SJCRH30 (cell line): ENCODE data around the gene AGAP1. TPM values are rescaled to one million over a fixed set of nuclear protein-coding genes. Genes with fewer than 3 reads are reported as not detected.
A peak's percentile ranks its signal among the peaks of the same experiment; 100 is the strongest.

Experiments used
- DNase-seq, 2 experiments: peaks; one replicate each; pipeline ENCODE4 v3.0.0-alpha.2; 2015 to 2020
- H3K27ac ChIP-seq: fragments of 250-450 bp; sonication (Bioruptor Pico); 2 replicates; pipeline ENCODE4 v1.5.1; 2020; ENCODE audit warnings: mild to moderate bottlenecking, moderate library complexity
- H3K27me3 ChIP-seq: fragments of 250-450 bp; sonication (Bioruptor Pico); 2 replicates; pipeline ENCODE4 v1.5.1; 2020; ENCODE audit warnings: mild to moderate bottlenecking, moderate library complexity
- H3K36me3 ChIP-seq: fragments of 250-450 bp; sonication (Bioruptor Pico); 2 replicates; pipeline ENCODE4 v1.5.1; 2020; ENCODE audit warnings: mild to moderate bottlenecking, moderate library complexity
- H3K4me1 ChIP-seq: fragments of 250-450 bp; sonication (Bioruptor Pico); 2 replicates; pipeline ENCODE4 v1.5.1; 2020; ENCODE audit warnings: mild to moderate bottlenecking, moderate library complexity
- H3K4me3 ChIP-seq: fragments of 250-450 bp; sonication (Bioruptor Pico); 2 replicates; pipeline ENCODE4 v1.5.1; 2020; ENCODE audit warnings: mild to moderate bottlenecking, moderate library complexity
- H3K9me3 ChIP-seq: fragments of 250-450 bp; sonication (Bioruptor Pico); replicated peaks from 2 replicates; pipeline ENCODE4 v1.5.1; 2020; ENCODE audit warnings: mild to moderate bottlenecking, moderate library complexity
- total RNA-seq: library from RNA; depleted of rRNA; stranded (reverse); fragments of >200 nt; shearing (Covaris generic); gene quantifications from 2 replicates; pipeline ENCODE4 v1.2.3, GENCODE V29; 2014

Gene AGAP1
- total RNA-seq, 1 experiment from 2014 or later: 27.8 TPM

DNA sequence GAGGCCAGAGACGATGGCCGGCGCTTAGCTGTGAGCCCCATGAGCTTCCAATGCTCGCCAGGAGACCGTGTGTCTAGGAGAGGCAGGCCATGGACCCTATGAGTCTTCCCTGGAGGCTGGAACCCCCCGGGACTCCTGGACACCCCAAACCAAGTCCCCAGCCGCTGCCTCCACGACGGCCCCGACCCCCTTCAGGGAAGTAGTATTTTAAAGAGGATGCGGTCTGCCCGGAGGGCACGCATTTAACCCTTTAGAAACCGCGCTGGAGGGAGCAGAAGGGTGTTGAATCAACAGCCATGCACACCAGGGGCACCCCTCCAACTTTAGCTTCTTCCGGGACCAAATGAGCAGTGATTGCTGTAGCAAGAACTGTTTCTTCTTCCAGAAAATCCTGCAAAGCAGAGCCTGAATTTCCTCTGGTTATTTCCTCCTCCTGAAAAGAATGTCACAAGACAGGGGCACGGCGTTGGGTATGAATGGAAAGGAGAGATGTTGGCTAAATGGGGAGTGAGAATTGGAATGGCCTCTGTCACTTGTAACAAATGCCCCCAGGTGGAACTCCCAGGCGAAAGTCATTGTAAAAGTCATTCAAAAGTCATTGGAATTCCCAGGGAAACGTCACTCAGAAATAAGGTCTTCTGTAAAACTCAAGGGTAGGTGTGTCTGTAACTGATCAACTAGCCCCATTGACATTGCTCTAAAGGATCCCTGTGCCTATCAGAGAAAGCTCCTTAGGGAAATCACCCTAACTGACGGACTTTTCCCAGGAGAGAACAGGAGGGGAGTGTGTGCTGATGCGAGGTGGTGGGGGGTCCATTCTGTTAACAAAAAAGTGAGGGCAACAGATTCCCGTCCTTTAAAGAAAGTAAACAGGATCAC, 680.1 kb downstream of the AGAP1 start:
- Histone ChIP-seq H3K4me3 (no peak overlapping the region), H3K4me1 (peaks cover 22% of the 10 kb centered on the region), H3K27ac (no peak overlapping the region), H3K27me3 (no peaks in the 10 kb centered on the region), H3K36me3 (no peaks in the 10 kb centered on the region; the same call in 1 of the 2 replicates), H3K9me3 (no peaks in the 10 kb centered on the region)
- no peak for DNase-seq

DNA sequence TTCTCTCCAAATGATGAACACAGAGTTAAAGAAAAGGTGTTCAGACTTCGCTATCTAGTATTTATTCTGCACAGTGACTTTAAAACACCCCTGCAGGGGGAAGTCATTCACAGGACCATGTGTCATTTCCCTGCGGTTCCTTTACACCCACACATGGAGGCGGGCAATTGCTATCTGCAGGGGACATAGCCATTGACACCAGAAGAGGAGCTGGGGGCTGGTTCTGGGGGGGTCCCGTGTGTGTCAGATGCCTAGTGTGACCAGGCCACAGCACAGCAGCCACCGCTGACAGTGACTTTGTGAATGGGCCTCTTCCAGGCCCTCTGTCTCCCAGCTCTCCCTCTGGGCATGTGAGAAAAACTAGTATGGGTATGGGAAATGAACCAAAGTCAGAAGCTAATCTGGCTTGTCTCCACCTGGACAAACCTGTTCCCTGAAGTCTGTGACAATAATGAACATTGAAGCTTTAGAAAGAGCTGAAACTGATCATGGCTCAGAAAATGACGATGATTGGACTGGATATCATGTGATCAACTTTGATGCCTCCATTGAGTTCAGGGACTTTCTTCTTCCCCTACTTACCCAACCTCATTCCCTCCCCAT, 681.8 kb downstream of the AGAP1 start:
- Histone ChIP-seq H3K27ac (no peak overlapping the region), H3K4me1 (peaks cover 18% of the 10 kb centered on the region), H3K36me3 (no peaks in the 10 kb centered on the region), H3K4me3 (no peak overlapping the region), H3K27me3 (no peaks in the 10 kb centered on the region), H3K9me3 (no peaks in the 10 kb centered on the region)
- DNase-seq: no peak

DNA sequence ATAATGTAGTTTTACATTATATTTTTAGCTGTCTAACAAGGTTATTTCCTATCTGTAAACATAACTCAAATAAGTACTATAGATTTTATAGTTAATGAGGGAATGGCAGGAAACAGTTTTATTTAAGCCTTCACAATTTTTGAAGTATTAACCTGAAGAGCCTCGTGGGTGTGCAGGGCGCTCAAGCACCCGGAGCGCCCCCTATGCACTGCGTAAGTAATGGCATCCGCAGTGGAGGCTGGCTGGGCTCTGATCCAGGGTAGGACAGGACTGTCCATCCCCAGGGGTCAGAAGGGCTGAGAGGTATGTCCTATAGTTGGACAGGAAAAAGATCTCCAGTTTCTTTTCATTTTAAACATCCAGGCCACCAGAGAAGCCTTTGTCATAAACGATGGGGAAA, 682.6 kb downstream of the AGAP1 start:
- H3K4me1 ChIP-seq: peaks cover 15% of the 10 kb centered on the region
- H3K27me3 ChIP-seq: no peaks in the 10 kb centered on the region
- DNase-seq: no peak
- no peak overlapping the region for H3K27ac ChIP-seq
- no peak overlapping the region for H3K4me3 ChIP-seq
- H3K36me3 ChIP-seq: no peaks in the 10 kb centered on the region
- no peaks in the 10 kb centered on the region for H3K9me3 ChIP-seq

DNA sequence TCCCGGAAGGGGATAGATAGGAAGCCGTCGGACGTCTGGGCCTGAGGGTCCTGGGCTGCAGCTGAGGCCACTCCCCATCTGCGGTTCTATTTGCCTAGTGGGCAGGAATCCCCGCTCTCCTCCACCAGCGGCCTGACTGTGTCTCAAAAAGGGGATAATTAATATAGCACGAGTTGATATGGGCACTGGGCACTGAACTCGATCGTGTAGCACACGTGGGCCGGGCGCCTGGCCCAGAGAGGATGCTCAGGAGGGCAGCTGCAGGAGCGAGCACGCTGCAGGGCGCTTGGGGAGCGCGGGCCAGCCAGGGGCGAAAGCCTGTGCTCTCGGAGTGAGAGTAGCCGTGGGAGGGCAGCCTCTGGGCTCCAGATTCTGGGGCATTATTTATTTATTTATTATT, 683.1 kb downstream of the AGAP1 start:
- Histone ChIP-seq H3K36me3 (0 out of 2 replicates have a peak, but pooled peaks cover 2% of the 10 kb centered on the region), H3K27ac (no peak overlapping the region), H3K4me3 (no peak overlapping the region), H3K9me3 (no peaks in the 10 kb centered on the region), H3K27me3 (no peaks in the 10 kb centered on the region), H3K4me1 (peaks cover 15% of the 10 kb centered on the region)
- no peak for DNase-seq

DNA sequence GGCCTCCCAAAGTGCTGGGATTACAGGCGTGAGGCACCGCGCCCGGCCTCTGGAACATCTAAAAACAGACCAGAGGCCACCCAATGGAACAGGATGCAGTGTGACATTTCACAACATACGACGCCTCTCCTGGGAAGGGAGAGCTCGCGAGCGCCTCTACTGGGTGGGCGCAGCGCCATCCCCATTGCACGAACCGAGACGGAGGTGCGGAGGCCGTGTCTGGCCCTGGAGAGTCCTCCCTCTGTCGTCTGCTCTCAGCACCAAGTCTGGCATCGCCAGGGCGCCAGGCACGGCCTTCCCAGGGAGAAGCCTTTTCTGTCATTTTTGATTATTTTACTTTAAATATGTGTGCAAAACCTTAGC, 683.7 kb downstream of the AGAP1 start:
- no peak for DNase-seq
- no peaks in the 10 kb centered on the region for H3K9me3 ChIP-seq
- H3K27me3 ChIP-seq: no peaks in the 10 kb centered on the region
- H3K36me3 ChIP-seq: 0 out of 2 replicates have a peak, but pooled peaks cover 2% of the 10 kb centered on the region
- no peak overlapping the region for H3K27ac ChIP-seq
- no peak overlapping the region for H3K4me3 ChIP-seq
- peaks cover 10% of the 10 kb centered on the region for H3K4me1 ChIP-seq

DNA sequence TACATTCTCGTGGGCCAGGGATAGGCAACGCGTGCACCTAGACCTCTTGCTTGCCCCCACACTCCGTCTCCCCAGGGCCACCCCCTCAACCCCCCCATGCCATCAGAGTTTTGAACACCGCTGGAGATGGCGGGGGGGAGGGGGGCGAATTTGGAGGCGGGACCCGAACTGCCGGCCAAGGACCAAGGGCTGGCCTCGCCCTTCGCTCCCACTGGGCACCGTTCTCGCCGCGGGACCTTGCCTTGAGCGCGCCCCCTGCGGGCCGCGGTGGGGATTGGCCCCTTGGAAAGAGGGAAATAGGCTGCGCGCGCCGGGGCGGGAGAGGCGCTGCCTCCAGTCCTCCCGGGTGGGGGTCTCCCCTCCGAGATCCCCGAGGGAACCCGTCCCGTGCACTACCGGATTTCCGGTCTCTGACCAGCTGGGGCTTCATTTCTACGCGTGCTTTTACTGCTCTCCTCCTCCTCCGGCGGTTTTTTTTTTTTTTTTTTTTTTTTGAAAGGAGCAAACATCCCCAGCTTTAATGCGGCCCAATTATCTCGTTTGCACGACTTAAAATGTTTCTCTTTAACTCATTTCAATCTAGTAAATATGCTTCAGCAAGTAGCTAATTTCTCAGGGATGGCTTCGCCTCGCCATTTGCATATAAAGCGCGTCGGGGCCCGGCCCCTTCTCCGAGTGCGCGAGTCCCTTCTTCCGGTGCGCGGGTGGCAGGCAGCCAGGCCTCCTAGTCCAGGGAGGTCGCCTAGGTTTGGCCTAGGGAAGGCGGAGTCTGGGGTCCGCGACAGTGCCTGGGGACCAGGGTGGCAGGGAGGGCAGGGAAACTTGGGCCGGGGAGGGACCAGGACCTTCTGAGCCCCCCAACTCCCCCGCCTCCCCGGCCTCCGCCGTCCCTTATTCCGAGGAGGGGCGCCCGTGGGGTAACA, 684.4 kb downstream of the AGAP1 start:
- Histone ChIP-seq H3K27ac (no peak overlapping the region), H3K27me3 (no peaks in the 10 kb centered on the region), H3K36me3 (0 out of 2 replicates have a peak, but pooled peaks cover 2% of the 10 kb centered on the region), H3K4me1 (peaks cover 10% of the 10 kb centered on the region), H3K9me3 (no peaks in the 10 kb centered on the region), H3K4me3 (no peak overlapping the region)
- DNase-seq: no peak

DNA sequence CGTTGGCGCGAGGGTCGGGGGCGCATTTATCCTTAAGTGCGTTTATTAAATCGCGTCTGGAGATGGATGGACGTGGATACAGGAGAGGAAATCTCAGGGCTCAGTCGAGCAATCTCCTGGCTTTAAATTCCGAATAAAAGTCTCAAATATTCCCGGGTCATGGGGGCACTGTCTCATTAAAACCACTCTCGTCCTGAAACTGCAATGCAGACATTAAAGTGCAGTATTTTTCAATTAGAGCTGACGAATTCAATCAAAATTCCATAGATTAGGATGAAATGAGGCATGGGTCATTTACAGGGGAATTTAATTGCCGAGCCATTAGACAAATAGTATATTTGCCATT, 685.0 kb downstream of the AGAP1 start:
- 0 out of 2 replicates have a peak, but pooled peaks cover 5% of the 10 kb centered on the region for H3K36me3 ChIP-seq
- no peak overlapping the region for H3K27ac ChIP-seq
- peaks cover 10% of the 10 kb centered on the region for H3K4me1 ChIP-seq
- no peak overlapping the region for H3K4me3 ChIP-seq
- no peak for DNase-seq
- H3K27me3 ChIP-seq: no peaks in the 10 kb centered on the region
- no peaks in the 10 kb centered on the region for H3K9me3 ChIP-seq

DNA sequence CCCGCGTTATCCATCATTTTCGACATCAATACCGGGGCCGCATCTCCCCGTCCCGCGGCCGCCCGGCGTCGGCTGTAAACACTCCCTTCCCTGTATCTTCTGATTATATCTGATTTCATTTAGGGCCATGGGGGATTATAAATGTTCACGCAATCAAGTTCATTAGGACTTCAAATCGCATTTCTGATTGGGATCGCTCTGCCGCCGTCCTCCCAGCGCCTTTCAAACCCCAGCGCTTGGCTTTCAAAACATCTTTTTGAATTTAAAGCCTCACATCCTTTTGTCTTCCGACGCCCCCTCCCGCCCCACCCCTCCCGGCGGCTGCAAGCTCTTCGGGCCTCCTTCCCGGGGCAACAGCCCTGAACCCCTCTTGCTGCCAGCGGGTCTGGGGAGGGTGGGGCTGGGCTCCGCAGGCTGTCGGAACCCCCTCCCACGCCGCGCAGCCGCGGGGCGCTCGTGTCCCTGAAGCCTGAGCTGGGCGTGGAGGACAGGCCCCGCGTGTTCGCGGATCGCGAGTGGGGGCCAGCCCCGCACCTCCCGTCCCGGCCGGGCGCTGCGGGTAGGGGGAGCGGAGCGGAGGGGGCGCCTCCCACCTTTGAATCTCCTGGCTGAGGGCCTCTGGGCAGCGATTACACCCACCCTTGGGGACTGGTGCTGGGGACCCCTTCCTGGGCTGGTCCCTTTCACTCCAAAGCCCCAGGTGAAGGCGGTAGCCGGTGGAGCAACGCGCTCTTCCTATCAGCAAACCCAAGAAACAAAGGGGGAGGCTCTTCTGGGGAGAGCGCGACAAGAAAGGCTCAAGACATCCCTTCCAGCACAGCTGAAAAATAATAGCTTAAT, 685.6 kb downstream of the AGAP1 start:
- Histone ChIP-seq H3K27me3 (no peaks in the 10 kb centered on the region), H3K9me3 (0 out of 2 replicates have a peak, but pooled peaks cover under 1% of the 10 kb centered on the region), H3K4me1 (peaks cover 7% of the 10 kb centered on the region), H3K27ac (no peak overlapping the region), H3K4me3 (no peak overlapping the region), H3K36me3 (0 out of 2 replicates have a peak, but pooled peaks cover 5% of the 10 kb centered on the region)
- DNase-seq: no peak

DNA sequence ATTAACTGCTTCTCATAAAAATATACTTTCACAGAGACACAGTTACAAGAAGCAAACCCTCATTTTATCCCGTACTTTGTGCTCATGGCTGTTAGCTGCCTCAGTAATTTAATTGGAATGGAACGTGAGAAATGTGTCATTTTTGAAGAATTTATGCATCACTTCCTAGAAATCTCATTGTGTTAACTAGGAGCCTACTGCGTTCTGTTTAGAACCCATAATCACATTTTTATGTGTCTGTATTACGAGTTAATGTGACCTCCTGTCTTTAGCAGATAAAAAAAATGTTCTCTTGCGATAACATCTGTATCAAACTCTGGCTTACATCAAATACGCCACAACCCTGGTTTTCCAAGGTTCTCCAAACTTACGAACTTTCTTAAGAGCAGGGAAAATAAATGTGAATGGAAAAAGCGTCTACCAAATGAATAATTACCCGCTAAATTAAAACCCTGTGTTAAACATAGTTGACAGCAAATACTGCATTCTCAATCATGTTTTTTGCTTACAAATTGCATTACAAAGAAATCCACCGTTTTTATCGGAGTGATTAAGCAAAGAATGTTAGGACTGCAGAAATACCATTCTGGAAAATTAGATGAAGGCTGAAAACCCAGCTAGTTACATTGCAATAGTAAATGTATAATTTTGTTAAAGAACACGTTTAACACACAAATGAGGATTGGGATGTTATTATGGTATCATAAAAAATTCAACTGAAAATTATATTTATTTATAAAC, 686.4 kb downstream of the AGAP1 start:
- Histone ChIP-seq H3K4me1 (no peaks in the 10 kb centered on the region; the same call in 1 of the 2 replicates), H3K27me3 (no peaks in the 10 kb centered on the region), H3K36me3 (0 out of 2 replicates have a peak, but pooled peaks cover 5% of the 10 kb centered on the region), H3K4me3 (no peak overlapping the region), H3K27ac (no peak overlapping the region), H3K9me3 (0 out of 2 replicates have a peak, but pooled peaks cover 4% of the 10 kb centered on the region)
- no peak for DNase-seq

DNA sequence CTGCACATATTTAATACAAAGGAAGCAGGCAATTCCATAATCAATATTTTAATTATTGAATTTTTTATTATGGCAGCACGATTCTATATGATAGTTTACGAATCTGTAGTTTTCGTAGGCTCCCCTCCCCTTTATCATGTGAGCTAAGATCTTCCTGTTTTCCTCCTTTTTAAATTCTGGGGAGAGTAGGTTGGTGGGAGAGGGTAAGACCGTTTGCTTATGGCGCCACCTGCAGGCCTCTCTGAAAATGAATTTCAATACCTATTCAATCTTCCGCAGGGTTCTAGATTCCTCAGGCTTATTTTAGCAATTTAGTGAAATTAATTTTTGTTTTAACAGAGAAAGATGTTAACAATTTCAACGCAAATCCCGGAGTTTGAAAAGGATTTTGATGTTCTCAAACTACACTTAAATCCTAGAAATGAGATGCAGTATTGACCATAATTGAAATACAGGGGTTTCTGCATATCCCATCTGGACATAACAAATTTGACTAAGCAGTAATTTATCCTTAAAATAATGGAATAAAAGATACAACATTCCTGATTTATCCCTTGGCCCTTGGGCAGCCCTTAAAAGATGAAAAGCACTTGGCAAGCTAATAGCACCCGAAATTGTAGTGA, 687.1 kb downstream of the AGAP1 start:
- no peak overlapping the region for H3K4me3 ChIP-seq
- no peak overlapping the region for H3K27ac ChIP-seq
- 0 out of 2 replicates have a peak, but pooled peaks cover 4% of the 10 kb centered on the region for H3K9me3 ChIP-seq
- H3K27me3 ChIP-seq: no peaks in the 10 kb centered on the region
- H3K36me3 ChIP-seq: 0 out of 2 replicates have a peak, but pooled peaks cover 5% of the 10 kb centered on the region
- H3K4me1 ChIP-seq: no peaks in the 10 kb centered on the region; the same call in 1 of the 2 replicates
- peak; percentile 65 to 90 for DNase-seq
